ENCODE results near the gene PODXL.
"Not testable (repeated sequence)": the region's sequence is repeated elsewhere in the genome, so short reads cannot be mapped to it uniquely, and the experiment has no call there.

- TF ChIP-seq CTCF, EZH2phosphoT487 (IDR thresholded peaks at IDR 0.05; ENCODE audit: low read length): not testable (repeated sequence)
These were observed 51.3 kb downstream of the PODXL start for GRCh38 chr7:131505037-131505620.

All from MM.1S (cell line).